PFSK-1 (cell line): ENCODE measurements around the gene ARHGAP42.

Experiments
- POLR2AphosphoS5 ChIP-seq: IDR thresholded peaks from 2 replicates; pipeline ENCODE4 v1.6.1; 2012; ENCODE audit warnings: low read depth, mild to moderate bottlenecking, control low read depth, low read length, moderate library complexity
- SIN3A ChIP-seq: IDR thresholded peaks from 2 replicates; pipeline ENCODE4 v1.6.1; 2012; ENCODE audit warnings: mild to moderate bottlenecking, low read length, moderate library complexity, borderline replicate concordance; ENCODE audit not compliant: insufficient read depth
- TAF1 ChIP-seq: IDR thresholded peaks from 2 replicates; pipeline ENCODE4 v1.6.1; 2012; ENCODE audit warnings: low read length, control low read depth, borderline replicate concordance; ENCODE audit not compliant: insufficient read depth
- TF ChIP-seq, protein P1 (sequence below), 2 experiments: IDR thresholded peaks; 2 replicates each; pipeline versions ENCODE4 v1.6.1 to v1.8.0; 2011 to 2012; ENCODE audit warnings: low read depth in 2 of 2, low read length in 2 of 2, control low read depth in 1 of 2, inconsistent platforms in 1 of 2, mild to moderate bottlenecking in 1 of 2, moderate library complexity in 1 of 2; ENCODE audit not compliant: insufficient read depth in 1 of 2

DNA sequence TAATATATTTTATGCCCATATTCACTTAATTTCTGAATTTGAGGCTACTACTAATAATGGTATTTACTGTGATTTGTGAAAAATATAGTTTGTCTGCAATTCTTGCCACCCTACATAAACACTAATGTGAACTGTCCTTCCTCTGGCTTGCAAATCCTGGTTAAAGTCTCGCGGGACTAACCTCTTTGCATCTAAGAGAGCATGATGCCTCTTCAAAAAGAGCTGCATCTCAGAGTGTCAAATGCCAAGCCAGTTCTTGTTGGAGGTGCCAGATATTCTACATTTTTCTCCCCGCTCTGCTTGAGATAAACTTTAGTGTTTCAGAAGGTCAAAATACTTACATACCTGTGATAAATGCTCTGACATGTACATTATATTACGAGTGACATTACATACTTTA, 2.1 kb downstream of the ARHGAP42 start:
- TF ChIP-seq POLR2AphosphoS5 (no peak), SIN3A (no peak), TAF1 (no peak)
- TF ChIP-seq, protein P1, sequence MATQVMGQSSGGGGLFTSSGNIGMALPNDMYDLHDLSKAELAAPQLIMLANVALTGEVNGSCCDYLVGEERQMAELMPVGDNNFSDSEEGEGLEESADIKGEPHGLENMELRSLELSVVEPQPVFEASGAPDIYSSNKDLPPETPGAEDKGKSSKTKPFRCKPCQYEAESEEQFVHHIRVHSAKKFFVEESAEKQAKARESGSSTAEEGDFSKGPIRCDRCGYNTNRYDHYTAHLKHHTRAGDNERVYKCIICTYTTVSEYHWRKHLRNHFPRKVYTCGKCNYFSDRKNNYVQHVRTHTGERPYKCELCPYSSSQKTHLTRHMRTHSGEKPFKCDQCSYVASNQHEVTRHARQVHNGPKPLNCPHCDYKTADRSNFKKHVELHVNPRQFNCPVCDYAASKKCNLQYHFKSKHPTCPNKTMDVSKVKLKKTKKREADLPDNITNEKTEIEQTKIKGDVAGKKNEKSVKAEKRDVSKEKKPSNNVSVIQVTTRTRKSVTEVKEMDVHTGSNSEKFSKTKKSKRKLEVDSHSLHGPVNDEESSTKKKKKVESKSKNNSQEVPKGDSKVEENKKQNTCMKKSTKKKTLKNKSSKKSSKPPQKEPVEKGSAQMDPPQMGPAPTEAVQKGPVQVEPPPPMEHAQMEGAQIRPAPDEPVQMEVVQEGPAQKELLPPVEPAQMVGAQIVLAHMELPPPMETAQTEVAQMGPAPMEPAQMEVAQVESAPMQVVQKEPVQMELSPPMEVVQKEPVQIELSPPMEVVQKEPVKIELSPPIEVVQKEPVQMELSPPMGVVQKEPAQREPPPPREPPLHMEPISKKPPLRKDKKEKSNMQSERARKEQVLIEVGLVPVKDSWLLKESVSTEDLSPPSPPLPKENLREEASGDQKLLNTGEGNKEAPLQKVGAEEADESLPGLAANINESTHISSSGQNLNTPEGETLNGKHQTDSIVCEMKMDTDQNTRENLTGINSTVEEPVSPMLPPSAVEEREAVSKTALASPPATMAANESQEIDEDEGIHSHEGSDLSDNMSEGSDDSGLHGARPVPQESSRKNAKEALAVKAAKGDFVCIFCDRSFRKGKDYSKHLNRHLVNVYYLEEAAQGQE (IDR thresholded peaks at IDR 0.05; ENCODE audit: insufficient read depth in 1 of 2, low read depth in 2 of 2, low read length in 2 of 2) = no peak
